Osteocyte (in vitro differentiated cells): ENCODE measurements around the gene RNF186. TPM values are rescaled to one million over a fixed set of nuclear protein-coding genes. Genes with fewer than 3 reads are reported as not detected.

Source experiments
- DNase-seq: peaks from one replicate; pipeline ENCODE4 v3.0.0; 2021; ENCODE audit warnings: mixed read lengths; ENCODE audit not compliant: unreplicated experiment; ENCODE audit errors: extremely low spot score
- H3K27ac Mint-ChIP-seq: one replicate; pipeline ENCODE4 v1.8.0; 2021; ENCODE audit warnings: mild to moderate bottlenecking, mixed read lengths; ENCODE audit not compliant: unreplicated experiment
- H3K27me3 Mint-ChIP-seq: one replicate; pipeline ENCODE4 v1.8.0; 2021; ENCODE audit warnings: mixed read lengths; ENCODE audit not compliant: unreplicated experiment
- H3K36me3 Mint-ChIP-seq: one replicate; pipeline ENCODE4 v1.8.0; 2021; ENCODE audit warnings: mixed read lengths; ENCODE audit not compliant: unreplicated experiment
- H3K4me1 Mint-ChIP-seq: one replicate; pipeline ENCODE4 v1.8.0; 2021; ENCODE audit warnings: mixed read lengths; ENCODE audit not compliant: unreplicated experiment
- H3K4me3 Mint-ChIP-seq: one replicate; pipeline ENCODE4 v1.8.0; 2021; ENCODE audit warnings: mild to moderate bottlenecking, moderate library complexity, mixed read lengths; ENCODE audit not compliant: unreplicated experiment
- H3K9me3 Mint-ChIP-seq: one replicate; pipeline ENCODE4 v1.8.0; 2021; ENCODE audit warnings: mixed read lengths; ENCODE audit not compliant: unreplicated experiment
- total RNA-seq: library from RNA; stranded (reverse); gene quantifications from 2 replicates; pipeline ENCODE4 v1.2.1, GENCODE V29; 2021
- TF ChIP-seq, protein P1 (sequence below): fragments of 200-600 bp; sonication (generic); IDR thresholded peaks from 2 replicates; pipeline ENCODE4 v1.5.0; 2021; ENCODE audit warnings: antibody characterized with exemption, mild to moderate bottlenecking, moderate library complexity

The RNF186 gene
- total RNA-seq, 1 donor from 2014 or later: not detected

DNA sequence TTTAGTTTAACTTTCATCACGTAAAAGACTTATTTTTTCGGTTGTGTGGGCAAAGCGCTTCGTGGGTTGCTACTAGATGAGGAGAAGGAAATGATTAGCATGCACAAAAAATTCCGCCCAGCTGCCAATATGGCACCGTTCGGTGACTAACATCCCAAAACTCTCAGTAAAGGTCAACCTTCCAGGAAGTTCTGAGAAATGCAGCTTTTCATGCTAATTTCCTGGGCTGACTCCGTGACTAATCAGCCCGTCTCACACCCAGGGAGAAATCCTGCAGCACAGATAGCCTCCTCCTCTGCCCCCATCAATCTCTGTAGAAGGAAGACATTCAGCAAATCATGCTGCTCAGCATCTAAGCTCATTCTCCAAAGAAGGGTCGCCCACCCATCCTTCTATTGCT lies 49.5 kb downstream of the RNF186 start:
- Mint-ChIP-seq H3K27ac (peak overlapping the region; percentile 50), H3K4me3 (no peak overlapping the region), H3K27me3 (no peaks in the 10 kb centered on the region), H3K36me3 (no peaks in the 10 kb centered on the region), H3K4me1 (peaks cover 55% of the 10 kb centered on the region), H3K9me3 (no peaks in the 10 kb centered on the region)
- no peak for DNase-seq
- TF ChIP-seq, protein P1, sequence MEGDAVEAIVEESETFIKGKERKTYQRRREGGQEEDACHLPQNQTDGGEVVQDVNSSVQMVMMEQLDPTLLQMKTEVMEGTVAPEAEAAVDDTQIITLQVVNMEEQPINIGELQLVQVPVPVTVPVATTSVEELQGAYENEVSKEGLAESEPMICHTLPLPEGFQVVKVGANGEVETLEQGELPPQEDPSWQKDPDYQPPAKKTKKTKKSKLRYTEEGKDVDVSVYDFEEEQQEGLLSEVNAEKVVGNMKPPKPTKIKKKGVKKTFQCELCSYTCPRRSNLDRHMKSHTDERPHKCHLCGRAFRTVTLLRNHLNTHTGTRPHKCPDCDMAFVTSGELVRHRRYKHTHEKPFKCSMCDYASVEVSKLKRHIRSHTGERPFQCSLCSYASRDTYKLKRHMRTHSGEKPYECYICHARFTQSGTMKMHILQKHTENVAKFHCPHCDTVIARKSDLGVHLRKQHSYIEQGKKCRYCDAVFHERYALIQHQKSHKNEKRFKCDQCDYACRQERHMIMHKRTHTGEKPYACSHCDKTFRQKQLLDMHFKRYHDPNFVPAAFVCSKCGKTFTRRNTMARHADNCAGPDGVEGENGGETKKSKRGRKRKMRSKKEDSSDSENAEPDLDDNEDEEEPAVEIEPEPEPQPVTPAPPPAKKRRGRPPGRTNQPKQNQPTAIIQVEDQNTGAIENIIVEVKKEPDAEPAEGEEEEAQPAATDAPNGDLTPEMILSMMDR: no peak

DNA sequence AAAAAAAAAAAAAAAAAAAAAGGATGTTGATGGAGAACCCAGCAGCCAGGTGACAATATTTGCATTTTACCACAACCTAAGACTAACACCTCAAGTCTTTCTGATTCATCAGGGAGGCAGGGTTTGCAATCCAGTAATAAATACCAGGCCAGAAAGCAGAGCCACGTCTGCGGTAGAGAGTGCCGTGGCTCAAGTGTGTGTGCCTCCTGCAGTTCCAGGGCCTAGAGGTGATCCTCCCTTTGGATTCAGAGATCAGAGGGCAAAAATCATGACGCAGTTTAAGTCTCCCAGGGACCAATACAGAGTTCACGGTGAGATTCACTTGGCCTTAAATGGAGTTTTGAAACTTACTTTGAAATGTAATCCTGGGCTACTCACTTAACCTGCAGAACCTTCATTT lies 50.2 kb downstream of the RNF186 start:
- no peak for DNase-seq
- H3K36me3 Mint-ChIP-seq: no peaks in the 10 kb centered on the region
- TF ChIP-seq, protein P1: no peak
- H3K9me3 Mint-ChIP-seq: no peaks in the 10 kb centered on the region
- H3K4me1 Mint-ChIP-seq: peaks cover 48% of the 10 kb centered on the region
- H3K27ac Mint-ChIP-seq: peak overlapping the region; percentile 50
- no peaks in the 10 kb centered on the region for H3K27me3 Mint-ChIP-seq
- no peak overlapping the region for H3K4me3 Mint-ChIP-seq

Other genes with a start within 250 kb of the RNF186 start
- gene NBL1, start 171.0 kb downstream of the RNF186 start, total RNA-seq: 547 and 561 TPM in 2 replicates
- gene HTR6, start 150.4 kb downstream of the RNF186 start, total RNA-seq: 0.16 TPM in 1 of 2 replicates, not detected in the other
- 12.1 and 14.3 TPM in 2 replicates for gene TMCO4, start 15.4 kb downstream of the RNF186 start, total RNA-seq
- 9.4 and 11.4 TPM in 2 replicates for gene OTUD3, start 67.1 kb upstream of the RNF186 start, total RNA-seq
- not detected in 2 replicates for gene PLA2G2E, start 108.3 kb upstream of the RNF186 start, total RNA-seq
- gene PLA2G2A, start 164.3 kb upstream of the RNF186 start, total RNA-seq: not detected in 2 replicates